ENCODE measurements around the gene CTNS.
"Not testable (repeated sequence)": the region's sequence is repeated elsewhere in the genome, so short reads cannot be mapped to it uniquely, and the experiment has no call there.

CTNS gene

DNA sequence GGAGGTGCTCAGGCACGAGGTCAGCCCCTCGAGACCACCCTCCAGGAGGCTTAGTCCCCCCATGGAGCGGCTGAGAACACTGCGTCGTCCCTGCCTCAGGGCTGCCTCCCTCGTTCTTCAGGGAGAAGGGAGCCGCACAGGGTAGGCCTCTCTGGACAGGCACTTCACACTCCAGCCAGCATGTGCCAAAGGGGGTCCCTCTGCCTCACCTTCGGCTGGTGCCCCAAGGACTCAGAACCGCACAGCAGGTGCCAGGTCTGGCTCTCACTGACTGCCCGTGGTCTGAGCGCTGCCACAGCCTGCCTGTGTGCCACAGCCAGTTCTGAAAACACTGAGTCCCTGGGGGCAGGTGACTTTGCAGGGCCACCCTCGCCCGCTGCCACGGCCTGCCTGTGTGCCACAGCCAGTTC lies 52.3 kb downstream of the CTNS start:
- no peak for DNase-seq

DNA sequence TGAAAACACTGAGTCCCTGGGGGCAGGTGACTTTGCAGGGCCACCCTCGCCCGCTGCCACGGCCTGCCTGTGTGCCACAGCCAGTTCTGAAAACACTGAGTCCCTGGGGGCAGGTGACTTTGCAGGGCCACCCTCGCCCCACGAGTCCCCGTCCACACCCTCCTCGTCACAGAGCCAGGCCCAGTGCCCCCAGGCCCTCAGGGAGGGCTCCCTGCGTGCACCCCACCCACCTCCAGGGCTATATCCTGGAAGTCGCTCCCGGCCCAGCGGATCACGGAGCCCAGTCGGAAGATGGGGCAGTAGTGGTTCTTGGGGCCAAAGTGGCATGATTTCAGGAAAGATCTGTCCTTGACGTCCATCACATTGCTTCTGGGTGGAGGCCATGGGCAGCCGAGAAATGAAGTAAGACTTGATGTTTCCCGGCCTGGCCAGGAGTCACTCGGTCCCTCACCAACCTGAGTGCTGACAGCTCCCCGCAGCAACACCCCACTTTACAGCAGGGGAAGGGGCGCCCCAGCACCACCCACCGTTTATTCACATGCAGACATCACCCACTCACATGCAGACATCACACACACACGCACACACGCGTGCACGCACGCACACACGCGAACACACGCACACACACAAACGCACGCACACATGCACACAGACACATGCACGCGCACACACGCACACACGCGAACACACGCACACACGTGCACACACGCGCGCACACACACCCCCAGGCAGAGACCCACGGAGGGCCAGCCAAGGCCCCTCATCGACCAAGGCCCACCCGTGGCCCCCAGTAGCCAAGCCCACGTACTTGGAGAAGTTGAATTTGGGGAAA lies 52.9 kb downstream of the CTNS start:
- DNase-seq, result no peak

DNA sequence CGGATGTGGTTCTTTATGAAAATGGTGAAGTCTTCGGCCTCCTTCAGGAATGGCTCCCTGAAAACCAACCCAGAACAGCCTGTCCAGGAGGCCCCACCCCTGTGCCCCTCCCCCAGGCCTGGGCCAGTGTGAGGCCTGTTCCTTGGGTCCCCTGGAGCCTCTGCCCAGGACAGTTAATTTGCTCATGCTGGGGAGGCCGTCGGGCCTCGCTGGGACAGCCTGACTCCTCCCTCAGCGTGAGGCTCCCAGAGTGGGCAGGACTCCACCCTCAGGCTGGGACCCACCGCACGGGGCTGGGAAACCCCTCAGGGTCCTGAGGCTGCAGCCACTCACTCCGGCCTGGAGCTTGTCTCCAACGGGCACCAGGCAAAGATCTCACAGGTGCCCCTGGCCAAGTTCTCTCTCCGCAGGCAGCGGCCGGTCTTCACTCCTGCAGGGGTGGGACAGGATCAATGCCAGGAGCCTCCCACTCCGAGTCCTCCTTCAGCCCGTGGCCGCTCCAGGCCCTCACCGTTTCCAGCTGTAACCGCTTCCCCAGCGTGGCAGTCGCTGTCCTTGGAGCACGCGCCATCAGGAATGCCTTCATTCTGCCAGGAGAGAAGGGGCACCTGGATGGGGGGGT lies 53.6 kb downstream of the CTNS start:
- no peak for DNase-seq

DNA sequence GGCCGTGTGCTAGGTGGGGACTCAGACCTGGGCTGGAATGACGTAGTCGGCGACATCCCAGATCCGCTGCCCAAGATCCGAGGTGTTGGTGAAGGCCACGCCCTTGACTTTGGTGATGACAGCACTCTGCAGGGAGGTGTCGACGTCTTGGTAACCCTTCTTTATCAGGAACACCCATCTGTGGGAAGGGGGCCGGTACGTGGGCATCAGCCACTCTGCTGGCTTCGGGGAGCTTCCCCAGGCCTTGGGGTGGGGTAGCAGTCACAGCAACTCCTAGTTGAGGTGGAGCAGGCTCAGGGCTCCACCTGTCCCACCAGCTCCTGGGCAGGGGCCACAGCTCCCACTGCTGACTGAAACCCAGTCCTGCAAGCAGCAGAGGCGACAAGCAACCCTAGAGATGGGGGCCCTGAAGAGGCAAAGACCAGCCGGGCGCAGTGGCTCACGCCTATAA lies 55.1 kb downstream of the CTNS start:
- no peak for DNase-seq

DNA sequence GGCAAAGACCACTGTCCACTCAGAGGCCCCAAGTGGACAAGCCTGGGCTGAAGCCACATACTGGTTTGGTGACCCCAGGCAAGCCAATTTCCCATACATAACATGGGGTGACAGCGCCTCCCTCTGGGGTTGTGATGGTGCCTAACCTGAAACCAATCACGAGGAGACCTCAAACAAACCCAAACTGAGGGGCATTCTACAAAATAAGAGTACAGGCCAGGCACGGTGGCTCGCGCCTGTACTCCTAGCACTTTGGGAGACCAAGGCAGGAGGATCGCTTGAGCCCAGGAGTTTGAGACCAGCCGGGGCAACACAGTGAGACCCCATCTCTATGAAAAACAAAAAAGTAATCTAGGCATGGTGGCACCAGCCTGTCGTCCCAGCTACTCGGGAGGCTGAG lies 55.8 kb downstream of the CTNS start:
- no peak for DNase-seq

DNA sequence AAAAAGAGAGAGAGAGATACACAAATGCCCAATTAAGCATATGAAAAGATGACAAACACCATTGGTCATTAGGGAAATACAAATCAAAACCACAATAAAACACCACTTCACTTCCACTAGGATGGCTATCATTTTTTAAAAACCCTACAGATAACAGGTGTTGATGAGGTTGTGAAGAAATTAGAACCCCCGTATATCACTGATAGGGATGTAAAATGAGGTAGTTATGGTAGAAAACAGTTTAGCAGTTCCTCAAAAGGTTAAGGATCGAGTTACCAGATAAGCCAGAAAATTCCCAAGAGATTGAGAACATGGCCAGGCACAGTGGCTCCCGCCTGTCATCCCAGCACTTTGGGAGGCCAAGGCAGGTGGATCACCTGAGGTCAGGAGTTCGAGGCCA lies 56.6 kb downstream of the CTNS start:
- no peak for DNase-seq

DNA sequence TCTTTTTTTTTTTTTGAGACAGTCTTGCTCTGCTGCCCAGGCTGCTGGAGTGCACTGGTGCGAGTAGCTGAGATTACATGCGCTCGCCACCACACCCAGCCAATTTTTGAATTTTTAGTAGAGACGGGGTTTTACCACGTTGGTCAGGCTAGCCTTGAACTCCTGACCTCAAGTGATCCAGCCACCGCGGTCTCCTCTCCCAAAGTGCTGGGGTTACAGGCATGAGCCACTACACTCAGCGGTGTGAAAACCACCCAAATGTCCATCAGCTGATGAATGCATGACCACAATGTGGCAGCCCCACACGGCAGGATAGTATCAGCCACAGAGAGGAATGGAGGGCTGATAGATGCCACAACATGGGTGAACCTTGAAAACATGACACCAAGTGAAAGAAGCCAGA lies 57.3 kb downstream of the CTNS start:
- DNase-seq, result no peak

DNA sequence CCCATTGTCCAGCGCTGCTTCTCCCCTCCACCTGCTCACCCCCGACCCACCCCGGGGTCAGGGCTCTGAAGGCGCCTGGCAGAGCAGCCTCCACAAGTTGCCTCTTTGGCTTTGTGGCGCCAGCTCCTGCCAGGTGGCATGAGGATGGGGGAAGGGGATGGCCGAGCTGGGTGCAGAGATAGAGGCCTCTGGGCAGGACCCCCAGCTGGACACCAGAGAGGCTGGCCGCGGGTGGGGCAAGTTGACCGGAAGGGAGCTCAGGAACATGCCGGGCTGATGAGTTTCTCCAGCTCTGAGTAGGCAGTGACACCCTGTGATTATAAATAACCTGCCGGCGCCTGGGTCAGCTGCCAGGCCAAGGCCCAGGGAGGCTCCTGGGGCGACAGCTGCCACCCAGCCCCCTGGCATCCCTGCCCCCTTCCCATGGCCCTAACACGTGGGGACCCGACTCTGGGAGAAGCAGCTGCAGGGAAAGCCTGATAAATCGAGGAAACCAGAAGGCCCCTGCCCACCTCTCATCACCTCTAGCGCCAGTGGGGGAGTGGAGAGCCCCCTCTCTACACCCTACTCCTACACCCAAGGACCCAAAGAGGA lies 58.7 kb downstream of the CTNS start:
- no peak for DNase-seq

DNA sequence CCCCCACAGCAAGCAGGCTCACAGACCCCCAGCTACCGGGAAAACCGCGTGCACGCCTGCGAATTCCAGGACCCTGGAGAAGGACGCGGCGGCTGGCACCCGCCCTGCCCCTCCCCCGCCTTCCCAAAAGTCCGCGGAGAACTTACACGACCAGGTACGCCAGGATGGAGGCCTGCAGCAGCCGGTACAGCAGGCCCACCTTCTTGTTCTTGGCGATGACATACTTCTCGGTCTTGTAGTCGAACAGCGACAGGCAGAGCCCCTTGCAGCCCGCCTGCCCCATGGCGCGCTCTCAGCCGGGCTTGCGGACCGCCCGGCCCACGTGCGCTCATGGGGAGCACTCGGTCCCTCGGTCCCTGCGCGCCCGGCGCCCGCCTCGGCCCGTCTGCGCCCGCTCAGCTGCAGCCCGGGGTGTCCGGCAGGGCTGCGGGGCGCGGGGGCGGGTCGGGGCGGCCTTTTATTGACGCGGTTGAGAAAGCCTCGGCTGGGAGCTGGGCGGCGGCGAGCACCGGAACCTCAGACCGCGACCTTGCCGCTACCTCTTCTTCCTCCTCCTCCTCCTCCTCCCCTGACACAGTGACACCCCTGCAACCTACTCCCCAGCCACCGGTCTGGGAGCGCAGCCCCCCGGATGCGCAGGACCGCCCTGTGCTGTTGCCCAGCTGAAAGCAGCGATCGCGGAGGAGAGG lies 59.3 kb downstream of the CTNS start, which contains the start of gene P2RX5:
Gene P2RX5, minus strand, starts transcription at position 433 of the 689 bp plus-strand sequence. Its CDS starts 150 bp downstream, at position 283.
- no peak for DNase-seq

DNA sequence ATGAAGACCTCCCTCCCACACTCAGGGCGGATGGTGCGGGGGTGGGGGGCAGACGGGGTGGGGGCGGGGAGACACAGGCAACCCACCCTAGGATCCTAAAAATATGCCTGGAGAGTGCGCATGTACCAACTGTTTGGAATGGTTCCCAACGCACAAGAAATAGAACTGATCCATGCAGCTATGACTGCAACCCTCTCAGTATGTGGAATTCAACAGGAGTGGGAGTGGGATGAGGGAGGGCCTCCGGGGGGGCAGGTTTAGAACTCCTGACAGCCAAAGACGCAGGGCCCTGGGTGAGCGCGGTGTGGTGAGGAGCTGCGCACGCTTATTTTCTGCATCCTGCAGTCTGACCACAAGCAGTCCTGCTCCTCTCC lies 60.5 kb downstream of the CTNS start:
- DNase-seq, result no peak

DNA sequence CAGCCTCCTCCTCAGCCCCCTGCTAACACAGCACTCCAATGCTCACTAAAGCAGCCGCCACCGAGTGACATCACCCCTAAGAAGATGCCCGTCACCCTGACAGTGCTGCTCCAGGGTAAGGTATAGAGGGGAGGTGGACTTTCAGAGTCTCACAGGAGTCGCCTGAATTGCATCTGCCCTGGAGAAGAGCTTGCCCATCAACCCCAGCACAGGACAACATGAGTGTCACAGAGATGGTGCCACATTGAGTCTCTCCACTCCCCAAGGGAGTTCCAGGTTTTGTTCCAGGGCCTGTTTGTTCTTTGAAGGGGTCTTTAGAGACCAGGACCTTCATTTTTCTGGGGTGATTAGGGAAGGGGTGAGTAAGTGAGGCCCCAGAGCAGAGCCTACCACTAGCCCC lies 61.6 kb downstream of the CTNS start:
- DNase-seq, result no peak

DNA sequence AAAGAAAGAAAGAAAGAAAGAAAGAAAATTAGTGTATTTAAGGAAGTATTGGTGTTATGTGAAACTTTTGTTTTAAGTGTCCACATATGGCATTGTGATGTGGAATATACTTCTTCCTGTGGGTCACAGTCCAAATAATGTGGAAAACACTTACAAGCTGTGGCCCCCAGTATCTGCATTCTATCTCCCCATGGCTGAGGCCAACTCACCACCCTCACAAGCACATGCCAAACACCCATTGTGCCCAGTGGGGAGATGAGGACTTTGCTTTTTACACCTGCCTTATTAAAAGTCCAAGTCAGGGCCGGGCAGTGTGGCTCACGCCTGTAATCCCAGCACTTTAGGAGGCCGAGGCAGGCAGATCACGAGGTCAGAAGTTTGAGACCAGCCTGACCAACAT lies 63.4 kb downstream of the CTNS start:
- no peak for DNase-seq

DNA sequence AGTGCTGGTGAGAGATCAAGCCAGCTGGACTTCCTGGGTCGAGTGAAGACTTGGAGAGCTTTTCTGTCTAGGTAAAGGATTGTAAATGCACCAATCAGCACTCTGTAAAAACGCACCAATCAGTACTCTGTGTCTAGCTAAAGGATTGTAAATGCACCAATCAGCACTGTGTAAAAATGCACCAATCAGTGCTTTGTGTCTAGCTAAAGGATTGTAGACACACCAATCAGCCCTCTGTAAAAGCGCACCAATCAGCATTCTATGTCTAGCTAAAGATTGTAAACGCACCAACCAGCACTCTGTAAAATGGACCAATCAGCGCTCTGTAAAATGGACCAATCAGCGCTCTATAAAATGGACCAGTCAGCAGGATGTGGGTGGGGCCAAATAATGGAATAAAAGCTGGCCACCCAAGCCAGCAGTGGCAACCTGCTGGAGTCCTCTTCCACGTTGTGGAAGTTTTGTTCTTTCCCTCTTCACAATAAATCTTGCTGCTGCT lies 65.5 kb downstream of the CTNS start:
- not testable (repeated sequence) for DNase-seq

DNA sequence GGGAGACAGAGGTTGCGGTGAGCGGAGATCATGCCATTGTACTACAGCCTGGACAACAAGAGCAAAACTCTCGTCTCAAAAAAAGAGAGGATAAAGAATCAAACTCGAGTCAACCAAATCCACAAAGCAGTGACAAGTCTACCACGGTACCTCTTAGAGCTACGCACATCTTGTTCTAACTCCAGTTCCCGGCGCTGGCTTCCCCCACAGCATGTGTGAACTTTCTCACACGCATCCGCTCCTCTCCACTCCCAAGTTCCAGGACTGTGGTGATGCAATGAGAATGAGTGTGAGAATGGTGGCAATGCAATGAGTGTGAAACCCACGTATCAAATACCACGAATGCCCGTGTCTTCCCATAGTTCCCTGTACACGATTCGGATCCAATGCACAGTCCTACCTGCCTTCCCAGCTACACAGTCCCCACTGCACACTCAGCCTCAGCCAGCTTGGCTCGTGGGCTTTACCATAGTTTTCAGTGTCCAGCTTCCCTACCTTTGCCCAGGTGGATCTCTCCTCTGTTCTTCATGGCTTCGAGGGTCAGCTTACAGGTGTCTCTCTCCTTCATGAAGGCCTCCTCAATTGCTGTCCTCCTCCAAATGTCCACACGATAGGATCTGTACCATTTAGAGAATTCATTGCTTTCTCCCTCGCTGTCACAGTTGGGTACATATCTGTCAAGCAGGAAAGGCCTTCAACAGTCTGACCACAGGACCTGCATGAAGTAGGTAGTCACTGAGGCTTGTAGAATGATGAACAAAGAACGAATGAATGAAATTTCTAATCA lies 68.6 kb downstream of the CTNS start:
- no peak for DNase-seq

DNA sequence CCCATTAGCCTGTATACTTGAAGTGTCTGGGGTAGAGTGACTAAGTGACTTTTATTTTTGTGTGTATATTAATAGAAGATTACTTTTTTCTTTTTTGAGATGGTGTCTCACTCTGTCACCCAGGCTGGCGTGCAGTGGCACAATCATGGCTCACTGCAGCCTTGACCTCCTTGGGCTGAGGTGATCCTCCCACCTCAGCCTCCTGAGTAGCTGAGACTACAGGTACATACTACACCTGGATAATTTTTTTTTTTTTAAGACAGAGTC lies 69.1 kb downstream of the CTNS start:
- DNase-seq, result not testable (repeated sequence)

DNA sequence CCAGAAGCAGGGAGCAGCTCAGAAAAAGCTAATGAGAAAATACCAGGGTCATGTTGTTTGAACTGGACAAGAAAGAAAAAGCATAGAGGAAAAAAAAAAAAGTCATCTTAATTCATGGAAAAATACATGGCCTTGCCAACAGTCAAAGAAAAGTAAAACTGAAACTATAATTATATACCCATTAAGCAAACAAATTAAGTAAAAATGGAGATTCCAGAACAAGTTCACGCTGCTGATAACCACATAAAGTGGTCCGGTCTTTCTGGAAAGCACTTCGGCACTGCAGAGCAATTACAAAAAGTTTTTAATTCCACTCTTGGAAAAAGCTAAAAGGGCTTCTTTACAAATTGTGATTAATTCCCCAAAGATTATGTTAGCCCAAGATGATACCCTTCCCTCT lies 71.8 kb downstream of the CTNS start:
- no peak for DNase-seq

DNA sequence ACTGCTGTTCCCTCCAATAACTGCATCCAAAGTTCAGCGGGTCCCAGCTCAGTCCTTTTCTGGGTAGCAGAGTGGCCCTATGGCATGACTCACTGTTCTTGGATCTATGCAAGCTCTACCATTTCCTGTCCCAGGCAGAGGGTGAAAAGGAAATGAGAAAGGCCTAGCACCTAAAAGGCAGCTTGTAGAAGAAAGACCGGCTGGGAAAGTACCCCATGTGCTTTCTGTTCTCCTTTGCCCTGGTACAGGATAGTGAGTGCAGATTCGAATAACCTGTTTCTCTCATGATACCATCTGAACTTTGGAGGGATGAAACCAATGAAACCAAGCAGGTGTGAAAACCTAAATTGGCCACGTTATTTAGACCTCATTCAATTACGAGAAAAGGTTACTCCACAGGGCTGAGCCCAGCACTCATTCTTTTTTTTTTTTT lies 74.4 kb downstream of the CTNS start:
- no peak for DNase-seq

Data from kidney glomerular epithelial cell (primary cell).